Transverse colon (tissue), 4 donors: ENCODE measurements around the gene FAM9A. TPM values are rescaled to one million over a fixed set of nuclear protein-coding genes. Genes with fewer than 3 reads are reported as not detected.

ENCODE experiments used
- DNase-seq: peaks from one replicate; pipeline ENCODE4 v3.0.0-alpha.2; 2019
- H3K27ac ChIP-seq, 4 donors: fragments of 200-600 bp; sonication (generic); 2 replicates each; pipeline ENCODE4 v1.5.1; 2016 to 2018; ENCODE audit warnings: inconsistent platforms in 4 of 4
- H3K27me3 ChIP-seq: fragments of 200-600 bp; sonication (generic); 2 replicates; pipeline ENCODE4 v1.5.1; 2017; ENCODE audit warnings: inconsistent platforms
- H3K36me3 ChIP-seq, 4 donors: fragments of 200-600 bp; sonication (generic); 2 replicates each; pipeline ENCODE4 v1.5.1; 2017 to 2019; ENCODE audit warnings: inconsistent platforms in 4 of 4
- H3K4me1 ChIP-seq, 4 donors: fragments of 200-600 bp; sonication (generic); 2 replicates each; pipeline ENCODE4 v1.5.1; 2017 to 2020; ENCODE audit warnings: inconsistent platforms in 4 of 4
- H3K4me3 ChIP-seq, 4 donors: fragments of 200-600 bp; sonication (generic); 1 replicate in 1 of 4; 2 replicates in 3 of 4; pipeline versions ENCODE4 v1.5.1 to v1.6.1; 2017 to 2019; ENCODE audit warnings: inconsistent platforms in 4 of 4
- H3K9me3 ChIP-seq, 2 donors: fragments of 200-600 bp; sonication (generic); 2 replicates each; pipeline ENCODE4 v1.5.1; 2017 to 2019; ENCODE audit warnings: inconsistent platforms in 2 of 2
- CTCF ChIP-seq, 5 experiments: fragments of 200-600 bp in 3 of 5; fragments of 450-650 bp in 2 of 5; sonication (generic) in 3 of 5; IDR thresholded peaks; 1 replicate in 2 of 5; 2 replicates in 3 of 5; pipeline ENCODE4 v1.5.1; 2016 to 2017; ENCODE audit warnings: antibody characterized with exemption in 5 of 5, inconsistent platforms in 3 of 5, mild to moderate bottlenecking in 2 of 5, moderate library complexity in 1 of 5
- EP300 ChIP-seq: sonication (generic); formaldehyde crosslinking; IDR thresholded peaks from one replicate; pipeline ENCODE4 v1.6.1; 2017; ENCODE audit warnings: antibody characterized with exemption, low read depth
- POLR2A ChIP-seq: fragments of 450-650 bp; IDR thresholded peaks from one replicate; pipeline ENCODE4 v1.6.1; 2016; ENCODE audit warnings: antibody characterized with exemption, mild to moderate bottlenecking, moderate library complexity
- POLR2AphosphoS5 ChIP-seq, 3 donors: sonication (generic); formaldehyde crosslinking; IDR thresholded peaks; one replicate each; pipeline ENCODE4 v1.6.1; 2016; ENCODE audit warnings: antibody characterized with exemption in 3 of 3
- WGBS, 2 donors: methylation state at CpG; one replicate each; pipeline ENCODE4 v1.1.5; 2018; ENCODE audit warnings: low coverage in 1 of 2; 5-methylcytosine and 5-hydroxymethylcytosine counted together
- in situ Hi-C, 4 donors: fragments of 200-750 bp; cut with MboI; loops; one replicate each; pipeline versions ENCODE4 v1.15.0 to v1.15.1; 2017; ENCODE audit warnings: low sequenced_read_pairs in 3 of 4, low pct_ligation_motif_present in 1 of 4, low pct_unique_long_range_greater_than_20kb in 1 of 4
- intact Hi-C: fragments of 100-400 bp; cut with DNase I; formaldehyde crosslinking; loops from one replicate; pipeline ENCODE4 v1.15.1; 2023; ENCODE audit warnings: low total_unique reads
- total RNA-seq, 4 donors: library from RNA; depleted of rRNA; stranded (reverse); fragments of >200 nt; gene quantifications; one replicate each; pipeline ENCODE4 v1.1.0, GENCODE V29; 2016

The FAM9A gene
- total RNA-seq, 4 donors from 2014 or later = not detected

DNA sequence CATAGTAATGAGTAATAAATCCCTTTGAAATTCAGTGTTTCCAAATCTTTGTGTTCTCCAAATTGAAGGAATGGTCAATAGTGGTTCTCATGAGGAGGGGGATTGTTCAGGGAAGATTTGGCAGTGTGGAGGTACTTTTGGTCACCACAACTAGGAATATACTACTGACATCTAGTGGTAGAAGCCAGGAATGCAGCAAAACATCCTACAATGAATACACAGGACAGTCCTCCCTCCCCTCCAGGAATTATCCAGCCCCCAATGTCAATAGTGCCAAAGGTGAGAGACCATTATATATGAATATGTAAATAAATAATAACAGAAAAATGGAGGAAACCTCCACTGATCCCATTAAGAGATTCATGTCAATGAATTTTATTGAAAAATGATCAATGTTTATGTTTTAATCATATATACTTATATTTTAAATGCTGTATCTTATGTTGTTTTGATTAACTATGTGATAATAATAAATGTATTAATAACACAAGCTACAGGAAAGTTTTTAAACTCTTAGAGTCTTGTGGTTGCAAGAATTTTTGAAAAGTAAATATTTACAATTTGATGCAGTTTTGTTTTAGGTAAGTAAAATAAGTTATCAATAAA is 14.4 kb upstream of the FAM9A start:
- Histone ChIP-seq H3K9me3 (no peaks in the 10 kb centered on the region), H3K27ac (no peak overlapping the region), H3K36me3 (no peaks in the 10 kb centered on the region), H3K4me1 (no peaks in the 10 kb centered on the region), H3K27me3 (no peaks in the 10 kb centered on the region), H3K4me3 (no peak overlapping the region)
- in situ Hi-C loops = loop anchor here in 1 of 4 donors (25.0 kb wide), 1 partner anchor 897 kb away; no protein-coding TSS in a partner anchor
- intact Hi-C loops = no loop called here
- DNase-seq = no peak
- no peak for TF ChIP-seq POLR2A
- TF ChIP-seq CTCF (IDR thresholded peaks at IDR 0.05) = peak in 4 of 5 experiments; percentile 50 to 79 (median 57)

- no peak for DNase-seq
- no peak for TF ChIP-seq POLR2AphosphoS5 (IDR thresholded peaks at IDR 0.05)
- TF ChIP-seq CTCF (IDR thresholded peaks at IDR 0.05) = no peak
- TF ChIP-seq POLR2A = no peak
- TF ChIP-seq EP300 = no peak
- WGBS, 2 donors = 55% methylated on average over 2 of the region's 2 CpGs; no CpG with 5 or more reads in 1 of the 2 donors
- no peaks in the 10 kb centered on the region for H3K36me3 ChIP-seq
- no peaks in the 10 kb centered on the region for H3K4me1 ChIP-seq
- intact Hi-C loops (no loop called here), in situ Hi-C loops (loop anchor here in 1 of 4 donors (25.0 kb wide), 1 partner anchor 899 kb away; no protein-coding TSS in a partner anchor)
- no peaks in the 10 kb centered on the region for H3K9me3 ChIP-seq
- no peak overlapping the region for H3K4me3 ChIP-seq
- no peak overlapping the region for H3K27ac ChIP-seq
- H3K27me3 ChIP-seq = no peaks in the 10 kb centered on the region
Measured at GRCh38 chrX:8813036-8813435, 11.9 kb upstream of the FAM9A start.

DNA sequence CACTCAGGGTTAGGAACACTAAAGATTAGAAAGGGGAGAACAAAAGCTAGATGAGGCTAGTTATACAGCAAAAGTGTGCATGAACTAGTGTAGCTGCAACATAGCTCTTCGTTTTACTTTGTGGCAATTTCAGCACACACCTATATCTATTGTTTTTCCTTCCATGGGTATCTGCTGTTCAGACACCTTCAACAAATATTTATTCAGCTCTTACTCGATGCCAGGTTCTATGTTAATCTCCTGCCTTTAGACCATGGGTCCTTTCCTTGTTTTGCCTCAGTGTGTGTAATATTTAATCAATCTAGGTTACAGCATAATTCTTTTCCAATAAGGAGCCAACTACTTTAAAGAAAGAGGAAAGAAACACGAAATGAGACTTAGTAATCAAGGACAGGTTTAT is 10.4 kb upstream of the FAM9A start:
- Histone ChIP-seq H3K4me1 (no peaks in the 10 kb centered on the region), H3K27ac (no peak overlapping the region), H3K27me3 (no peaks in the 10 kb centered on the region), H3K36me3 (no peaks in the 10 kb centered on the region), H3K9me3 (no peaks in the 10 kb centered on the region), H3K4me3 (no peak overlapping the region)
- WGBS, 2 donors = 29 to 33% methylated on average over 2 to 3 of the region's 3 CpGs
- no peak for TF ChIP-seq EP300
- TF ChIP-seq CTCF (IDR thresholded peaks at IDR 0.05) = no peak
- no peak for TF ChIP-seq POLR2A
- TF ChIP-seq POLR2AphosphoS5 (IDR thresholded peaks at IDR 0.05) = no peak
- in situ Hi-C loops = loop anchor here in 1 of 4 donors (25.0 kb wide), 1 partner anchor 901 kb away; no protein-coding TSS in a partner anchor
- intact Hi-C loops = no loop called here
- DNase-seq = no peak

DNA sequence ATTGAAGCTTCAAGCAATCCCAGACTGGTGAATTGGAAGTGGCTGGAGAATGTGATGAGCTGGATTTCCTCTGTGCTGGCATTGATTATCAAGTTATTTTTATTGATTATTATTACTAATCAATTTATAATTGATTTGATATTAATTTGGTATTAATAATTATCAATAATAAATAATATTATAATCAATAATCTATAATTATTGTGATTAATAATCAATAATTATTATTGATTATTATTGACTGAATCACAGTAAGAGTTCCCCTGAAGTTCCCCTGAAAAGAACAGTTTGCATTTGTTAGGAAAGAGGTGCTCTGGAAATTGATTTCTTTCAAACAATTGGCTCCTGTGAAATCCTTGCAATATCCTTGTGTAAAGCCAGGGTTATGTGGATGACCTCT is 7.5 kb upstream of the FAM9A start:
- TF ChIP-seq EP300 (no peak), POLR2AphosphoS5 (IDR thresholded peaks at IDR 0.05) (no peak), CTCF (IDR thresholded peaks at IDR 0.05) (no peak), POLR2A (no peak)
- intact Hi-C loops = no loop called here
- in situ Hi-C loops = loop anchor here in 1 of 4 donors (25.0 kb wide), 1 partner anchor 904 kb away; no protein-coding TSS in a partner anchor
- no peak overlapping the region for H3K4me3 ChIP-seq
- H3K27me3 ChIP-seq = no peaks in the 10 kb centered on the region
- no peaks in the 10 kb centered on the region for H3K4me1 ChIP-seq
- no peak for DNase-seq
- H3K27ac ChIP-seq = no peak overlapping the region
- no peaks in the 10 kb centered on the region for H3K36me3 ChIP-seq
- H3K9me3 ChIP-seq = no peaks in the 10 kb centered on the region
